Coronary artery (tissue), 2 donors: ENCODE measurements around the gene EEFSEC.

Experiments
- DNase-seq: peaks from one replicate; pipeline ENCODE4 v3.0.0-alpha.2; 2017; ENCODE audit warnings: low spot score
- H3K27ac ChIP-seq, 2 donors: fragments of 200-600 bp; sonication (generic); one replicate each; pipeline ENCODE4 v1.5.1; 2016 to 2019
- H3K4me3 ChIP-seq: fragments of 200-600 bp; sonication (generic); 2 replicates; pipeline ENCODE4 v1.5.1; 2016; ENCODE audit warnings: mild to moderate bottlenecking, moderate library complexity
- TF ChIP-seq, protein P1 (sequence below): fragments of 200-600 bp; sonication (generic); IDR thresholded peaks from one replicate; pipeline ENCODE4 v1.5.1; 2019; ENCODE audit warnings: antibody characterized with exemption

The EEFSEC gene

DNA sequence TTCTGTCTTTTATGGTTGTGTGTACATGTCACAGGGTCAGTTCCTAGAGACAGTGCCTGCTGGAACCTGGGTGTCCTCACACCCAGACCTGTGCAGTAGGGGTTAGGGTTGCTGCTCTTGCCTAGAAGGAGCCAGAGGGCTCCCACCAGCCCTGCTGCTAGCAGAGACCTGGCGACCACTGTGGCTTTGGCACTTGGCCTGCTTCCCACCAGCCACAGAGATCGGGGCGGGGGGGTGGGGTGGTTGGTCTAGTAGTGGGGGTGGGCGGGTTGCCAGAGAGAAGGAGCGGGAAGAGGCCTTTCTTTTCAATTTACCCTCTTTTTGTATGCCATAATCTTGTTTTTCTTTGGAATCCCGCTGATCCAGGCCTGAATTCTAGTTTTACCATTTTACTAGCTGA, 29.4 kb downstream of the EEFSEC start:
- Histone ChIP-seq H3K27ac (no peak overlapping the region), H3K4me3 (no peak overlapping the region)
- no peak for DNase-seq
- TF ChIP-seq, protein P1, sequence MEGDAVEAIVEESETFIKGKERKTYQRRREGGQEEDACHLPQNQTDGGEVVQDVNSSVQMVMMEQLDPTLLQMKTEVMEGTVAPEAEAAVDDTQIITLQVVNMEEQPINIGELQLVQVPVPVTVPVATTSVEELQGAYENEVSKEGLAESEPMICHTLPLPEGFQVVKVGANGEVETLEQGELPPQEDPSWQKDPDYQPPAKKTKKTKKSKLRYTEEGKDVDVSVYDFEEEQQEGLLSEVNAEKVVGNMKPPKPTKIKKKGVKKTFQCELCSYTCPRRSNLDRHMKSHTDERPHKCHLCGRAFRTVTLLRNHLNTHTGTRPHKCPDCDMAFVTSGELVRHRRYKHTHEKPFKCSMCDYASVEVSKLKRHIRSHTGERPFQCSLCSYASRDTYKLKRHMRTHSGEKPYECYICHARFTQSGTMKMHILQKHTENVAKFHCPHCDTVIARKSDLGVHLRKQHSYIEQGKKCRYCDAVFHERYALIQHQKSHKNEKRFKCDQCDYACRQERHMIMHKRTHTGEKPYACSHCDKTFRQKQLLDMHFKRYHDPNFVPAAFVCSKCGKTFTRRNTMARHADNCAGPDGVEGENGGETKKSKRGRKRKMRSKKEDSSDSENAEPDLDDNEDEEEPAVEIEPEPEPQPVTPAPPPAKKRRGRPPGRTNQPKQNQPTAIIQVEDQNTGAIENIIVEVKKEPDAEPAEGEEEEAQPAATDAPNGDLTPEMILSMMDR, result no peak

DNA sequence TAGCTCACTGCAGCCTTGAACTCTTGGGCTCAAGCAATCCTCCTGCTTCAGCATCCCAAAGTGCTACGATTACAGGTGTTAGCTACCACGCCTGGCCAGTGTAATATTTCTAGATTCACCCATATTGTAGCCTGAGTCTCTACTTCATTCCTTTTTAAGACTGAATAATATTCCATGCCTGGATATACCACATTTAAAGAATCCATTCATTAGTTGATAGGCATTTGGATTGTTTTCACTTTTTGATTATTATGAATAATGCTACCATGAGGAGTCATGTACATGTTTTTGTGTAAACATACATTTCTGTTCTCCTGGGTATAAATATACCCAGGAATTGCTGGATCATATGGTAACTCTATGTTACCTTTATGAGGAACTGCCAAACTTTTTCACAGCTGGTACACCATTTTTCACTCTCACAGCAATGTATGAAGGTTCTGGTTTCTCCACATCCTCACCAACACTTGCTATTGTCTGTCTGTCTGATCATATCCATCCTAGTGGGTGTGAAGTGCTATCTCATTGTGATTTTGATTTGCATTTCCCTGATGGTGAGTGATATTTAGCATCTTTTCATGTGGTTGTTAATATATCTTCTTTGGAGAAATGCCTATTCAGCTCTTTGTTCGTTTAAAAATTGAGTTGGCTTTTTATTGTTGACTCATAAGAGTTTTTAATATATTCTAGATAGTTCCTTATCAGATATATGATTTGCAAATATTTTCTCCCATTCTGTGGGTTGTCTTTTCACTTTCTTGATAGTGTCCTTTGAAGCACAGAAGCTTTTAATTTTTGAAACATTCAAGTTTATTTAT, 32.6 kb downstream of the EEFSEC start:
- no peak for DNase-seq
- Histone ChIP-seq H3K27ac (no peak overlapping the region), H3K4me3 (no peak overlapping the region)
- TF ChIP-seq, protein P1, result no peak

DNA sequence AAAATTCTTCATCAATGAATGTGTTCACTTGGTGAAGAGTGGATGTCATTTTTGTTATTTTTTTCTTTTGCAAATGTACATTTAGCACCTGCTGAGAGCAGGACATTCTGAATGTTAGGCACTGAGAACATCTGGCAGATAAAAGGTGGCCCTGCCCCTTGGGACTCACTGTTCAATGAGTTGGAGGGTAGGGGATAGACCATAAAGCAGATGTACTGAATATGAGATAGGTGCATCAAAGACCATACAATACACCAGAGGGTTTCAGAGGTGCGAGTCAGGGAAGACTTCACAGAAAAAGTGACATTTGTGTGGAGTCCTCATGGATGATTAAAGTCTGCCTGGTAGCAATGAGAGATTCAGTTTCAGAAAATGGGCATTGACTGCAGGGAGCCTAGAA, 34.2 kb downstream of the EEFSEC start:
- H3K4me3 ChIP-seq, result no peak overlapping the region
- H3K27ac ChIP-seq, result no peak overlapping the region
- DNase-seq, result no peak
- TF ChIP-seq, protein P1, result no peak

DNA sequence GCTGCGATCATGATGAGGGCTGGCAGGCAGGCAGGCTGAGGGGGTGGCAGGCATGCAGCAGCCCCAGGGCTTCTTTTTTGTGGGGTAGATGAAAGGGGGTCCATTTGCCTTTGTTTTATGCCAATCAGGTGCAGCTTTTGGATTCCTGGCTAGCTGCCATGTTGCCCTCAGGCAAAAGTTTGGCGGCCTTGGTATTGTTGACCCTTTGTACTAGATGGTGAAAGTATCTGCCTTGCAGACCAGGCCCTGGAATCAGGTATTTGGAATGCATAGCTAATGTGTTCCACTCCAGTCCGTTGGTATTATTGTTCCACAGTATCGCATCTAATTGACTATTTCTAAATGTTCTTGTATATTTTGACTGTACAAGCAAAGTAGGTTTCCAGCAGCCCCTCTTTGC, 35.0 kb downstream of the EEFSEC start:
- no peak overlapping the region for H3K27ac ChIP-seq
- no peak for DNase-seq
- TF ChIP-seq, protein P1, result no peak
- no peak overlapping the region for H3K4me3 ChIP-seq

DNA sequence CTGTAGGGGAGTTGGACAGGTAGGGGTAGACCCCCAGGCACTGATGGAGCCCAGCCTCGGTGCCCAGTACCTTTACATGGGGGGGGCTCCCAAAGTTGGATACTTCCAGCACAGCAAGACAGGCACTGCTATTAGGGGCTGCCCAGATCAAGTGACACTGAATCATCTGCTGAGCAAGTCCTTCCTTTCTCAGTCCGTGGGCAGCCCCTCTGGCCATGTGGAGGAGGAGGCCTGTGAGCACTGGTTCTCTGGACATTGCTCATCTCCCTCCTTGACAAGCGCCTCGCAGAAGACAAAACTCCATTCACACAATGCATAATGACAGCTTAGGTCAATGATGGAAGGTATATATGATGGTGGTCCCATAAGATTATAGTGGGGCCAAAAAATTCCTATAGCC, 35.7 kb downstream of the EEFSEC start:
- no peak overlapping the region for H3K27ac ChIP-seq
- TF ChIP-seq, protein P1, result no peak
- no peak overlapping the region for H3K4me3 ChIP-seq
- DNase-seq, result no peak

DNA sequence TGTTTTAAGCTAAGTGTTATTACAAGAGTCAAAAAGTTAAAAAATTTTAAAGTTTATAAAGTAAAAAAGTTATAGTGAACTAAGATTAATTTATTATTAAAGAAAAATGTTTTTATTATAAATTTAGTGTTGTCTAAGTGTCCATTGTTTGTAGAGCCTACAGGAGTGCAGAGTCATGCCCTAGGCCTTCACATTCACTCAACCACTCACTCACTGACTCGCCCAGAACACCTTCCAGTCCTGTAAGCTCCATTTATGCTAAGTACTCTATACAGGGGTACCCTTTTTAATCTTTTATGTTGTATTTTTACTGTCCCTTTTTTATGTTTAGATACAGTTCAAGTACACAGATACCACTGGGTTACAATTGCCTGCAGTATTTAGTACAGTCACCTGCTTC, 37.2 kb downstream of the EEFSEC start:
- Histone ChIP-seq H3K4me3 (no peak overlapping the region), H3K27ac (no peak overlapping the region)
- DNase-seq, result no peak
- TF ChIP-seq, protein P1, result no peak

DNA sequence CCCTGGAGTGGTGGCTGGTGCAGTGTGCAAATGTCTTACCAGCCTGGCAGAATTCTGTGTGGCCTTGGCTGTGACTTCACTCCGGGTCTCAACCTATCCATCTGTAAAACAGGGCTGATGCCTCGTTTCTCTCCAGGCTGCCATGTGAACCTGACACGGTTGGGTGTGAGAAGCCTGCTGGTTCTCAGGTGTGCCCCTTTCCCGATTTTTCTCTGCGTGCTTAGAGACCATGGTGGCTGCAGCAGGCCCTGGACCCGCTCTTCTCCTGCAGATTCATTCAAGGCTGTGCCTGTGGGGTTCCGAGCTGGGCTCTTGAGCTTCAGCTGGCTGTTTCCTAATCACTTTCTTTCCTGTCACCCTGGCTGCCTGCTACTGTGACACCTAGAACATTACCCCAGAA, 38.9 kb downstream of the EEFSEC start:
- H3K4me3 ChIP-seq, result no peak overlapping the region
- no peak overlapping the region for H3K27ac ChIP-seq
- DNase-seq, result no peak
- TF ChIP-seq, protein P1, result no peak
